Psoas muscle (tissue), 8 donors: Measurements from ENCODE around the gene IL6ST. TPM values are rescaled to one million over a fixed set of nuclear protein-coding genes. Genes with fewer than 3 reads are reported as not detected.

ENCODE experiments used
- ATAC-seq, 4 donors: fragments of 200-7000 bp; cut with Tn5 transposase; one replicate each; pipeline ENCODE4 v1.9.1; 2020; ENCODE audit warnings: moderate library complexity in 3 of 4, mild to moderate bottlenecking in 2 of 4
- DNase-seq, 2 donors: peaks; one replicate each; pipeline ENCODE4 v3.0.0-alpha.2; 2020
- H3K27ac ChIP-seq: fragments of 200-600 bp; one replicate; pipeline ENCODE4 v1.8.0; 2022
- H3K27me3 ChIP-seq, 3 donors: fragments of 200-600 bp in 1 of 3; one replicate each; pipeline versions ENCODE4 v1.6.1 to v1.8.0; 2013 to 2022; ENCODE audit warnings: low read length in 2 of 3, mild to moderate bottlenecking in 2 of 3, moderate library complexity in 1 of 3; ENCODE audit not compliant: insufficient read depth in 3 of 3
- H3K36me3 ChIP-seq, 2 donors: fragments of 200-600 bp in 1 of 2; one replicate each; pipeline versions ENCODE4 v1.6.1 to v1.8.0; 2013 to 2022; ENCODE audit warnings: low read depth in 1 of 2, mild to moderate bottlenecking in 1 of 2, moderate library complexity in 1 of 2; ENCODE audit not compliant: insufficient read depth in 1 of 2
- H3K4me1 ChIP-seq: fragments of 200-600 bp; one replicate; pipeline ENCODE4 v1.8.0; 2022
- H3K4me3 ChIP-seq: fragments of 200-600 bp; one replicate; pipeline ENCODE4 v1.8.0; 2022; ENCODE audit warnings: mild to moderate bottlenecking
- H3K9me3 ChIP-seq: fragments of 200-600 bp; one replicate; pipeline ENCODE4 v1.8.0; 2022
- CTCF ChIP-seq: fragments of 200-600 bp; IDR thresholded peaks from one replicate; pipeline ENCODE4 v1.8.0; 2022; ENCODE audit warnings: antibody characterized with exemption
- WGBS, 3 donors: extraction: QIAGEN DNeasy Blood & Tissue Kit; methylation state at CpG; one replicate each; pipeline versions ENCODE4 v1.1.6 to v1.1.7; 2013; 5-methylcytosine and 5-hydroxymethylcytosine counted together
- intact Hi-C, 2 donors: fragments of 100-400 bp; cut with DNase I; formaldehyde crosslinking; loops; one replicate each; pipeline versions ENCODE4 v1.11.0 to v1.14.2; 2022
- polyA plus RNA-seq, 3 donors: library from polyadenylated mRNA; stranded (reverse); fragments of 200-250 nt; gene quantifications; one replicate each; pipeline ENCODE4 v1.2.3, GENCODE V29; 2013
- total RNA-seq, 4 donors: library from RNA; stranded (reverse); fragmentation: NEBNext Ultra II Directional in 2 of 4; extraction: Animal tissue kit (Norgen Biotek cat#: 25700) in 2 of 4; gene quantifications; one replicate each; pipeline versions ENCODE4 v1.2.1 to v1.2.4, GENCODE V29; 2021 to 2023
- donor health status: healthy with polysubstance abuse.
- donor health status: DM: no; HTN: no; CAD: no; lungs with moderate emphysema.
- donor health status: Bipolar disorder and iron deficiency.
- donor health status: healthy.
- donor health status: DM: yes; HTN: yes; CAD: no.
- donor health status: DM: no; HTN: no; CAD: no.
- donor health status: DM: no; HTN: no; CAD: no.
- donor health status: DM: yes; HTN: yes; CAD: no.

Gene IL6ST
- total and polyA plus RNA-seq, 7 donors, result 38.6 to 255 (median 143) TPM

GRCh38 chr5:55933377-55934114 lies 61.2 kb downstream of the IL6ST start:
- H3K9me3 ChIP-seq, result no peaks in the 10 kb centered on the region
- H3K36me3 ChIP-seq, result peaks cover 0 to 19% of the 10 kb centered on the region in 2 donors
- no peaks in the 10 kb centered on the region for H3K27me3 ChIP-seq
- no peaks in the 10 kb centered on the region for H3K4me1 ChIP-seq
- no peak for TF ChIP-seq CTCF
- WGBS, 3 donors, result 81 to 84% (median 82%) methylated on average over 14 of the region's 14 CpGs
- peak in 3 of 4 donors; percentile 22 to 23 (median 22) for ATAC-seq
- intact Hi-C loops, result loop anchor here (2.0 to 10.0 kb wide), 3 partner anchors 267 to 901 kb away; no protein-coding TSS in a partner anchor
- H3K27ac ChIP-seq, result no peak overlapping the region
- no peak for DNase-seq
- H3K4me3 ChIP-seq, result no peak overlapping the region

GRCh38 chr5:55932700-55933099 lies 62.1 kb downstream of the IL6ST start:
- intact Hi-C loops, result loop anchor here in 1 of 2 donors (10.0 kb wide), 2 partner anchors 272 to 902 kb away; no protein-coding TSS in a partner anchor
- peak in 2 of 4 donors; percentile 1 to 3 for ATAC-seq
- TF ChIP-seq CTCF, result no peak

GRCh38 chr5:55929020-55929799 lies 65.6 kb downstream of the IL6ST start:
- WGBS, 3 donors, result 82 to 91% (median 85%) methylated on average over 12 of the region's 12 CpGs
- H3K27me3 ChIP-seq, result peaks cover 0 to 2% (median 0%) of the 10 kb centered on the region in 3 donors

More at GRCh38 chr5:55932700-55933099, 62.1 kb downstream of the IL6ST start:
- Histone ChIP-seq H3K36me3 (peaks cover 0 to 11% of the 10 kb centered on the region in 2 donors), H3K4me1 (no peaks in the 10 kb centered on the region), H3K27me3 (no peaks in the 10 kb centered on the region), H3K4me3 (no peak overlapping the region), H3K9me3 (no peaks in the 10 kb centered on the region), H3K27ac (no peak overlapping the region)
- 59 to 77% (median 64%) methylated on average over 4 of the region's 4 CpGs for WGBS, 3 donors
- no peak for DNase-seq

More at GRCh38 chr5:55929020-55929799, 65.6 kb downstream of the IL6ST start:
- no peak for ATAC-seq
- intact Hi-C loops, result no loop called here
- no peak for TF ChIP-seq CTCF
- Histone ChIP-seq H3K27ac (no peak overlapping the region), H3K36me3 (no peaks in the 10 kb centered on the region), H3K9me3 (no peaks in the 10 kb centered on the region), H3K4me3 (no peak overlapping the region), H3K4me1 (no peaks in the 10 kb centered on the region)
- no peak for DNase-seq
